22Rv1 (cell line): ENCODE measurements around the gene SASH1.

Experiments used
- CTCF ChIP-seq: fragments of 450-650 bp; IDR thresholded peaks from 2 replicates; pipeline ENCODE4 v1.5.1; 2017; ENCODE audit warnings: mild to moderate bottlenecking
- ZFX ChIP-seq: fragments of 450-650 bp; IDR thresholded peaks from 2 replicates; pipeline ENCODE4 v1.6.1; 2017; ENCODE audit warnings: antibody characterized with exemption, borderline replicate concordance

DNA sequence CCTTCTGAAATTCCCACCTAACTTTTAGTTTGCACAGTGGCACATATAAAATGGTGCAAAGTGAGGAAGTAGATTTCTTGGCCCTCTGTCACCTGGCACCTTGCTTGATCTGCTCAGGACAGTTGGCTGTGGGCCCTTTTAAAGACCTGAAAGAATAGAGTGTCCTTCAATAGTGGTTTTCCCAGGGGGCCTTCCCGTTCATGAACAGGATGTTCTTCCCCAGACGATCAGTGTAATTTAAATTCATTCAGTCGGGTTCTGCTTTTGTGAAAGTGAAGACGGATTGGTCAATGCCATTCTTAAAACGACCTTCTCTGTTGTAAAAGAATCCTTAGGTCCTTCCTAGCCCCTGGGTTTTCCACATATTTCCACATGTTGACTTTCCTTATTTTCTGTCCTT lies 178.5 kb downstream of the SASH1 start:
- no peak for TF ChIP-seq CTCF
- no peak for TF ChIP-seq ZFX
